Epithelial cell of umbilical artery (primary cell): ENCODE data around the gene MPDZ. TPM values are rescaled to one million over a fixed set of nuclear protein-coding genes. Genes with fewer than 3 reads are reported as not detected.

Experiments used
- total RNA-seq: library from RNA; depleted of rRNA; stranded (reverse); fragments of >200 nt; gene quantifications from 2 replicates; pipeline ENCODE4 v1.2.3, GENCODE V29; 2014

MPDZ gene
- 61.7 and 77.7 TPM in 2 replicates for total RNA-seq

GRCh38 chr9:13279284-13280141 lies at the start of gene MPDZ:
MPDZ (minus strand) TSS chr9:13279692; CDS start chr9:13250315, 29,377 bp downstream.

